Hepatocyte (in vitro differentiated cells): ENCODE measurements around the gene LRRC49.

ENCODE experiments used
- CTCF ChIP-seq: fragments of 200-600 bp; sonication (generic); IDR thresholded peaks from 2 replicates; pipeline ENCODE4 v1.5.1; 2016; ENCODE audit warnings: antibody characterized with exemption, mild to moderate bottlenecking; ENCODE audit not compliant: poor library complexity
- EZH2 ChIP-seq: fragments of 200-600 bp; sonication (generic); IDR thresholded peaks from 2 replicates; pipeline ENCODE4 v1.6.1; 2016; ENCODE audit warnings: antibody characterized with exemption, mild to moderate bottlenecking, borderline replicate concordance

GRCh38 chr15:70956201-70956995 lies 63.8 kb downstream of the LRRC49 start:
- TF ChIP-seq CTCF (no peak), EZH2 (no peak)
